ENCODE results near the gene P2RY4.

GRCh38 chrX:70289168-70289792, 29.3 kb upstream of the P2RY4 start:
- TF ChIP-seq PATZ1 (CRISPR knock-in tag; IDR thresholded peaks at IDR 0.05; ENCODE audit: borderline replicate concordance): no peak
- no peak for TF ChIP-seq RARB (CRISPR knock-in tag; IDR thresholded peaks at IDR 0.05)
- TF ChIP-seq BACH2 (CRISPR knock-in tag; IDR thresholded peaks at IDR 0.05; ENCODE audit: borderline replicate concordance): no peak
- no peak for TF ChIP-seq POU6F1 (CRISPR knock-in tag; IDR thresholded peaks at IDR 0.05; ENCODE audit: borderline replicate concordance, low read depth)

Data from SK-N-SH treated with all-trans-retinoic acid at 6 μM for 48 hours (cell line).